K562 (cell line): ENCODE measurements around the gene LDAH. TPM values are rescaled to one million over a fixed set of nuclear protein-coding genes. Genes with fewer than 3 reads are reported as not detected.

Experiments
- ATAC-seq: fragments of 200-7000 bp; cut with Tn5 transposase; 3 replicates; pipeline ENCODE4 v1.9.1; 2020; ENCODE audit warnings: moderate library complexity
- BruUV-seq: library from RNA; stranded (reverse); fragments of 400-500 nt; replicated peaks from 2 replicates; lab custom pipeline; 2021; lab: Mats Ljungman, UMichigan
- CTCF ChIA-PET: fragments of 300-600 bp; formaldehyde crosslinking; extraction: SDS; loops from one replicate; lab custom pipeline; 2021; ENCODE audit warnings: low intra/inter-chr PET ratio; lab: Yijun Ruan, JAX
- POLR2A ChIA-PET: fragments of 300-600, 350-650 bp; sonication (Branson Sonifier 250); formaldehyde crosslinking; extraction: SDS; loops from one replicate; lab custom pipeline; 2021; ENCODE audit warnings: antibody characterized with exemption, inconsistent platforms; lab: Yijun Ruan, JAX
- DNase-seq, 4 experiments: peaks; one replicate each; pipeline versions ENCODE4 v3.0.0 to v3.0.0-alpha.2; 2011 to 2018; ENCODE audit warnings: low spot score in 3 of 4, mixed read lengths in 3 of 4; ENCODE audit errors: extremely low read depth in 1 of 4
- FAIRE-seq: peaks from 2 replicates; lab custom pipeline; 2011; peaks lifted over from hg19 to GRCh38; lab: Jason Lieb, UNC
- H2AFZ ChIP-seq: 2 replicates; pipeline ENCODE4 v1.6.0; 2011; ENCODE audit warnings: low read depth, low read length, control low read depth, inconsistent platforms
- H3K27ac ChIP-seq: fragments of 200-600 bp; 3 replicates; pipeline ENCODE4 v1.8.0; 2011; ENCODE audit warnings: low read depth, mild to moderate bottlenecking, control low read depth, inconsistent platforms, low read length, moderate library complexity, mixed read lengths; ENCODE audit errors: extremely low read depth
- H3K27me3 ChIP-seq, 2 experiments: fragments of 300-600 bp in 1 of 2; 2 replicates in 1 of 2; 3 replicates in 1 of 2; pipeline versions ENCODE4 v1.6.0 to v1.8.0; 2011; ENCODE audit warnings: inconsistent platforms in 2 of 2, low read length in 2 of 2, mild to moderate bottlenecking in 1 of 2, mixed read lengths in 1 of 2, moderate library complexity in 1 of 2; ENCODE audit not compliant: control insufficient read depth in 2 of 2, insufficient read depth in 2 of 2
- H3K36me3 ChIP-seq: fragments of 300-600 bp; 3 replicates; pipeline ENCODE4 v1.8.0; 2011; ENCODE audit warnings: mild to moderate bottlenecking, low read length, inconsistent platforms; ENCODE audit not compliant: control insufficient read depth, insufficient read depth
- H3K4me1 ChIP-seq, 2 experiments: fragments of 200-600 bp in 1 of 2; replicated peaks in 1 of 2; 2 replicates in 1 of 2; 3 replicates in 1 of 2; pipeline versions ENCODE4 v1.5.1 to v1.8.0; 2011; ENCODE audit warnings: inconsistent platforms in 2 of 2, low read length in 2 of 2, mild to moderate bottlenecking in 1 of 2, mixed read lengths in 1 of 2, moderate library complexity in 1 of 2; ENCODE audit not compliant: control insufficient read depth in 2 of 2, insufficient read depth in 2 of 2
- H3K4me2 ChIP-seq: 2 replicates; pipeline ENCODE4 v1.6.1; 2011; ENCODE audit warnings: low read length, control low read depth, inconsistent platforms, mixed read lengths; ENCODE audit not compliant: insufficient read depth
- H3K4me3 ChIP-seq: fragments of 200-600 bp; sonication (generic), shearing (Covaris generic); 2 replicates; pipeline ENCODE4 v1.5.1; 2016; ENCODE audit warnings: control low read depth, inconsistent platforms
- H3K79me2 ChIP-seq: fragments of 200-600 bp; 3 replicates; pipeline ENCODE4 v1.8.0; 2011; ENCODE audit warnings: low read length, inconsistent platforms; ENCODE audit not compliant: control insufficient read depth, insufficient read depth
- H3K9ac ChIP-seq, 2 experiments: 2 replicates each; pipeline versions ENCODE4 v1.6.0 to v1.6.1; 2011; ENCODE audit warnings: low read depth in 2 of 2, low read length in 2 of 2, control low read depth in 1 of 2, inconsistent platforms in 1 of 2, mild to moderate bottlenecking in 1 of 2, mixed read lengths in 1 of 2; ENCODE audit not compliant: insufficient read depth in 1 of 2
- H3K9me1 ChIP-seq: one replicate; pipeline ENCODE4 v1.6.0; 2011; ENCODE audit warnings: inconsistent platforms, mild to moderate bottlenecking, low read length, moderate library complexity; ENCODE audit not compliant: control insufficient read depth, insufficient read depth
- H3K9me3 ChIP-seq: replicated peaks from 2 replicates; pipeline ENCODE4 v1.5.1; 2011; ENCODE audit warnings: low read depth, low read length, inconsistent platforms; ENCODE audit not compliant: control insufficient read depth, insufficient read depth
- H4K20me1 ChIP-seq: replicated peaks from 2 replicates; pipeline ENCODE4 v1.6.1; 2011; ENCODE audit warnings: low read length, inconsistent platforms, mixed read lengths; ENCODE audit not compliant: control insufficient read depth, insufficient read depth
- ARHGAP35 ChIP-seq: fragments of 450-650 bp; IDR thresholded peaks from 2 replicates; pipeline ENCODE4 v1.6.1; 2018; ENCODE audit not compliant: partially characterized antibody
- BACH1 ChIP-seq: fragments of 200-800 bp; sonication (Bioruptor generic); IDR thresholded peaks from 2 replicates; pipeline ENCODE4 v1.6.1; 2016; ENCODE audit warnings: missing genetic modification characterization, missing compliant biosample characterization
- CBX8 ChIP-seq: fragments of 200-600 bp; sonication (generic); IDR thresholded peaks from 2 replicates; pipeline ENCODE4 v1.6.1; 2012; ENCODE audit warnings: borderline replicate concordance, mixed run types, low read depth, mild to moderate bottlenecking, moderate library complexity, mixed read lengths, low read length, control low read depth, inconsistent platforms; ENCODE audit not compliant: poor library complexity, severe bottlenecking; ENCODE audit errors: extremely low read depth
- ESRRA ChIP-seq: fragments of 450-650 bp; IDR thresholded peaks from 2 replicates; pipeline ENCODE4 v1.6.1; 2014; ENCODE audit warnings: low read depth, mild to moderate bottlenecking, moderate library complexity, borderline replicate concordance
- SREBF2 ChIP-seq: sonication (generic); formaldehyde crosslinking; IDR thresholded peaks from 2 replicates; pipeline ENCODE4 v1.4.0; 2020; ENCODE audit warnings: mild to moderate bottlenecking, missing genetic modification reagents
- TAF1 ChIP-seq: IDR thresholded peaks from 2 replicates; pipeline ENCODE4 v1.6.1; 2011; ENCODE audit warnings: mild to moderate bottlenecking, low read length, moderate library complexity; ENCODE audit not compliant: insufficient read depth, control insufficient read depth, severe bottlenecking; ENCODE audit errors: extremely low read depth
- TAF15 ChIP-seq: fragments of 200-400 bp; formaldehyde crosslinking; IDR thresholded peaks from 2 replicates; pipeline ENCODE4 v1.6.1; 2017; ENCODE audit warnings: mild to moderate bottlenecking, low read depth, low read length, moderate library complexity
- TCF15 ChIP-seq: fragments of 250-450 bp; sonication (Bioruptor Pico); IDR thresholded peaks from 2 replicates; pipeline ENCODE4 v1.8.0; 2022; ENCODE audit warnings: moderate library complexity, mild to moderate bottlenecking, inconsistent platforms
- VEZF1 ChIP-seq: fragments of 200-800 bp; sonication (Bioruptor generic); IDR thresholded peaks from 2 replicates; pipeline ENCODE4 v1.6.1; 2017; ENCODE audit warnings: missing genetic modification characterization, missing compliant biosample characterization
- ZNF277 ChIP-seq: fragments of 250-450 bp; sonication (Bioruptor Pico); IDR thresholded peaks from 2 replicates; pipeline ENCODE4 v1.8.0; 2022; ENCODE audit warnings: inconsistent platforms, mild to moderate bottlenecking, moderate library complexity, borderline replicate concordance
- ZNF766 ChIP-seq: fragments of 200-800 bp; sonication (Bioruptor generic); conservative IDR thresholded peaks from 2 replicates; pipeline ENCODE4 v1.6.1; 2016; ENCODE audit warnings: missing genetic modification characterization, missing compliant biosample characterization
- WGBS: fragments of 100-300 bp; shearing (Covaris generic); methylation state at CpG from one replicate; pipeline ENCODE4 v1.1.6; 2016; ENCODE audit warnings: low coverage, mixed read lengths; ENCODE audit not compliant: insufficient coverage; ENCODE audit errors: missing lambda C conversion rate; 5-methylcytosine and 5-hydroxymethylcytosine counted together
- in situ Hi-C: fragments of 300-500 bp; cut with MboI; formaldehyde crosslinking; loops from 4 replicates; pipeline ENCODE4 v1.15.0; 2018; ENCODE audit warnings: inconsistent platforms, mixed read lengths
- intact Hi-C: fragments of 100-400 bp; cut with micrococcal nuclease; formaldehyde crosslinking; loops from 2 replicates; pipeline ENCODE4 v1.14.2; 2022
- polyA plus RNA-seq, 8 experiments: library from polyadenylated mRNA; depleted of rRNA in 4 of 8; stranded (reverse) in 5 of 8; unstranded in 3 of 8; fragments of >200 nt; fragmentation: Nextera tagmentation in 2 of 8; fragmentation: Illumina TruSeq in 1 of 8; extraction: Ambion mirVana in 2 of 8; extraction: Trizol in 1 of 8; gene quantifications; 2 replicates each; pipeline versions ENCODE4 v1.2.1 to v1.2.3, GENCODE V29; 2011 to 2014; ENCODE audit warnings: inconsistent platforms in 1 of 8, missing spikeins in 1 of 8
- total RNA-seq, 7 experiments: library from RNA; depleted of rRNA in 6 of 7; stranded (reverse); fragments of >200 nt in 6 of 7; fragmentation: Illumina TruSeq in 2 of 7; extraction: Trizol in 2 of 7; gene quantifications; 2 replicates each; pipeline versions ENCODE4 v1.2.1 to v1.2.3, GENCODE V29; 2011 to 2021; ENCODE audit warnings: low replicate concordance in 1 of 7

Gene LDAH
- total and polyA plus RNA-seq, 9 of the 15 experiments (the other 6 are each of a cell fraction or from before 2014, with no cell fraction given) = 22.3 to 60.1 (median 40.0) TPM

GRCh38 chr2:20649576-20649975, 173.3 kb downstream of the LDAH start:
- H3K79me2 ChIP-seq = no peaks in the 10 kb centered on the region; the same call in 2 of the 3 replicates
- H3K27me3 ChIP-seq = peaks cover 0 to 15% of the 10 kb centered on the region in 2 experiments; a peak in 2 of 5 replicates
- POLR2A ChIA-PET = interaction anchor here (1.1 kb wide), 1 partner anchor 203 kb away, joined by 4 read pairs; the partner anchor contains the start of gene RHOB
- CTCF ChIA-PET = no interaction called here
- no peak overlapping the region for H2AFZ ChIP-seq
- intact Hi-C loops (no loop called here), in situ Hi-C loops (no loop called here)
- no peak overlapping the region for H3K4me3 ChIP-seq
- no TSS peak for BruUV-seq
- H4K20me1 ChIP-seq = no peaks in the 10 kb centered on the region; the same call in 1 of the 2 replicates
- no peaks in the 10 kb centered on the region for H3K36me3 ChIP-seq
- peak overlapping the region; percentile 73; the same call in 1 of the 2 replicates for H3K4me2 ChIP-seq
- ATAC-seq = no peak
- no peak for FAIRE-seq
- no peaks in the 10 kb centered on the region for H3K9me1 ChIP-seq
- 63% methylated on average over 10 of the region's 11 CpGs for WGBS
- H3K27ac ChIP-seq = no peak overlapping the region
- H3K9ac ChIP-seq = peak overlapping the region in 1 of 2 experiments; percentile 38; a peak in 1 of 4 replicates
- peaks cover 6 to 20% of the 10 kb centered on the region in 2 experiments; a peak in 3 of 5 replicates for H3K4me1 ChIP-seq
- TF ChIP-seq SREBF2 (CRISPR knock-in tag) (no peak), VEZF1 (no peak), ZNF766 (CRISPR knock-in tag) (no peak), ARHGAP35 (no peak), ESRRA (no peak), TAF1 (no peak), TAF15 (no peak), CBX8 (no peak), ZNF277 (no peak), TCF15 (no peak), BACH1 (tag) (no peak)
- TF ChIP-seq, all 486 proteins: peak for 0
- H3K9me3 ChIP-seq = no peaks in the 10 kb centered on the region
- no peak for DNase-seq
